ENCODE measurements around the gene ELAVL3.

- TF ChIP-seq POLR2A (IDR thresholded peaks at IDR 0.05; ENCODE audit: low read length), result peak; percentile 64
- TF ChIP-seq GATA1 (IDR thresholded peaks at IDR 0.05; ENCODE audit: low read depth, low read length), result no peak
Observed at GRCh38 chr19:11505504-11506100, 24.8 kb upstream of the ELAVL3 start, which contains the start of gene ZNF653.
